OCI-LY3 (cell line): ENCODE measurements around the gene GGTA1.

Source experiments
- CTCF ChIP-seq: fragments of 200-600, 300-600 bp; sonication (generic); IDR thresholded peaks from 2 replicates; pipeline ENCODE4 v1.5.1; 2014; ENCODE audit warnings: antibody characterized with exemption, low read length, low read depth
- EZH2phosphoT487 ChIP-seq: fragments of 200-600 bp; shearing (Covaris generic); IDR thresholded peaks from 2 replicates; pipeline ENCODE4 v1.6.1; 2018; ENCODE audit warnings: antibody characterized with exemption, mixed run types, low read depth

- TF ChIP-seq CTCF (no peak), EZH2phosphoT487 (no peak)
Measured at GRCh38 chr9:121405899-121406298, 93.7 kb downstream of the GGTA1 start.
